SKM-1 treated with dmso at 0.1 percent for 144 hours (cell line): ENCODE data around the gene USH2A.

Experiments used
- DNase-seq: peaks from one replicate; lab custom pipeline; 2025; ENCODE audit not compliant: unreplicated experiment; lab: John Stamatoyannopoulos, UW

Gene USH2A, protein sequence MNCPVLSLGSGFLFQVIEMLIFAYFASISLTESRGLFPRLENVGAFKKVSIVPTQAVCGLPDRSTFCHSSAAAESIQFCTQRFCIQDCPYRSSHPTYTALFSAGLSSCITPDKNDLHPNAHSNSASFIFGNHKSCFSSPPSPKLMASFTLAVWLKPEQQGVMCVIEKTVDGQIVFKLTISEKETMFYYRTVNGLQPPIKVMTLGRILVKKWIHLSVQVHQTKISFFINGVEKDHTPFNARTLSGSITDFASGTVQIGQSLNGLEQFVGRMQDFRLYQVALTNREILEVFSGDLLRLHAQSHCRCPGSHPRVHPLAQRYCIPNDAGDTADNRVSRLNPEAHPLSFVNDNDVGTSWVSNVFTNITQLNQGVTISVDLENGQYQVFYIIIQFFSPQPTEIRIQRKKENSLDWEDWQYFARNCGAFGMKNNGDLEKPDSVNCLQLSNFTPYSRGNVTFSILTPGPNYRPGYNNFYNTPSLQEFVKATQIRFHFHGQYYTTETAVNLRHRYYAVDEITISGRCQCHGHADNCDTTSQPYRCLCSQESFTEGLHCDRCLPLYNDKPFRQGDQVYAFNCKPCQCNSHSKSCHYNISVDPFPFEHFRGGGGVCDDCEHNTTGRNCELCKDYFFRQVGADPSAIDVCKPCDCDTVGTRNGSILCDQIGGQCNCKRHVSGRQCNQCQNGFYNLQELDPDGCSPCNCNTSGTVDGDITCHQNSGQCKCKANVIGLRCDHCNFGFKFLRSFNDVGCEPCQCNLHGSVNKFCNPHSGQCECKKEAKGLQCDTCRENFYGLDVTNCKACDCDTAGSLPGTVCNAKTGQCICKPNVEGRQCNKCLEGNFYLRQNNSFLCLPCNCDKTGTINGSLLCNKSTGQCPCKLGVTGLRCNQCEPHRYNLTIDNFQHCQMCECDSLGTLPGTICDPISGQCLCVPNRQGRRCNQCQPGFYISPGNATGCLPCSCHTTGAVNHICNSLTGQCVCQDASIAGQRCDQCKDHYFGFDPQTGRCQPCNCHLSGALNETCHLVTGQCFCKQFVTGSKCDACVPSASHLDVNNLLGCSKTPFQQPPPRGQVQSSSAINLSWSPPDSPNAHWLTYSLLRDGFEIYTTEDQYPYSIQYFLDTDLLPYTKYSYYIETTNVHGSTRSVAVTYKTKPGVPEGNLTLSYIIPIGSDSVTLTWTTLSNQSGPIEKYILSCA (N-terminal part only)

GRCh38 chr1:216422821-216423520, at the start of gene USH2A:
Gene USH2A, minus strand, starts transcription at chr1:216423448. Its CDS starts 1,112 bp downstream, at chr1:216422336.
- DNase-seq: no peak

DNA sequence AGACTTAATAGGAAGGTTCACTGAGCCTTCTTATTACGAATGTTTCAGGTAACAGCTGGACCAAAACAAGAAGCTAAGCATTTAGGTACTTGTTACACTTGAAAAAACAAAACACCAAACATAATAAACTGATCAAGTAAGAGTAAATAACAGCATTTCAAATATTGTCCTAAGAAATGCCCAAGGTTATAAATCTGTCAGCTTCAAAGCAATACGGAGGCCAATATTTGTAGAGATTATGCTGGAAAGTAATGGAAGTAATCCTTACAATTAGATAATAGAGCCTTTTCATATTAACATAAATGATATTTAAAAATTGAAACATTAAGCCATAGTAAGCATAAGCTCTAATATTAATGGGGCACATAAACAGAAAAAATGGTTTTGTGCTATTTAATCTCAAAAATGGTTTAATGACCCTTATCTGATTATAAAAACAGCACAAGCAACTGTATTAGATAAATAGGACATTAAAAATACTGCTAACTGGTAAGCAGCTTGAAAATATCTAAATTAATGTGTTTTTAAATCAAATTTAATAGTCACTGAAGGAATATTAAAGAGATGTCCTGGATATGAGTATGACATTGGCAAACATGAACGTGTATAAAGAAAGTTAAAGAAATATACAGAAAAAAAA, 43.0 kb upstream of the USH2A start:
- no peak for DNase-seq

DNA sequence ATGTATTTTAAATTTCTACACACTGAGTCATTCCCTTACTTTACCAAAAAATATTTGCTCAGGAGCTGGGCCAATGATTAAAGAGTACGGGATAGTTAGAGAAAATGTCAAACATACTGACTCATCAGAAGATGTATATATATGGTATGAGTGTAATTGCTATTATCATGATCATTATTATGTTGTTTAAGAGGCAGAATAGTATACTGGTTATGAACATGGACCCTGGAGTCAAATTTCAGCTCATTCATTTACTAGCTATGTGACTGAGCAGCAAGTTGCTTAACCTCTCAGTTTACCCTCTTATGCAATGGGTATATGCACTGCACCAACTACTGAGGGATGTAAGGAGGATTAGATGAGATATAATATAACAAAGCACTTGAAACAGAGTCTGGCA, 41.2 kb upstream of the USH2A start:
- no peak for DNase-seq

GRCh38 chr1:216462066-216462775, 39.0 kb upstream of the USH2A start:
- no peak for DNase-seq

DNA sequence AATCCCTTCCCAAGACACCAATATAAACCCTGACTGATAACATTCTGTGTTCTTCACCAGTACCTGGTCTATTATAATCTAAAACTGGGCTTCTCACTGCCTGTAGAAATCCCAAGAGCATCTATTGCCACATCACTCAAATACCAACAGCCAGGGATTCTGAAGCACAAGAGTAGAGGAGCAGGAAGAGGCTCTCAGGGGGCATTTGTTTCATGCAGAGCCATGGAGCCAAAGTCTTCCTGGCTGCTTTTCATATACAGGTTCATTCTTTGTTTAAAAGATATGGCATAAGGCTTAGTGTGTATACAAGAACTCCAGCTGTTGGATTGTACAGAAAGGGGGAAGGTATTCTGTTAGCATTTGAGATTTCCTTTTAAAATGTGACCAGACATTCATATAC, 38.2 kb upstream of the USH2A start:
- no peak for DNase-seq

DNA sequence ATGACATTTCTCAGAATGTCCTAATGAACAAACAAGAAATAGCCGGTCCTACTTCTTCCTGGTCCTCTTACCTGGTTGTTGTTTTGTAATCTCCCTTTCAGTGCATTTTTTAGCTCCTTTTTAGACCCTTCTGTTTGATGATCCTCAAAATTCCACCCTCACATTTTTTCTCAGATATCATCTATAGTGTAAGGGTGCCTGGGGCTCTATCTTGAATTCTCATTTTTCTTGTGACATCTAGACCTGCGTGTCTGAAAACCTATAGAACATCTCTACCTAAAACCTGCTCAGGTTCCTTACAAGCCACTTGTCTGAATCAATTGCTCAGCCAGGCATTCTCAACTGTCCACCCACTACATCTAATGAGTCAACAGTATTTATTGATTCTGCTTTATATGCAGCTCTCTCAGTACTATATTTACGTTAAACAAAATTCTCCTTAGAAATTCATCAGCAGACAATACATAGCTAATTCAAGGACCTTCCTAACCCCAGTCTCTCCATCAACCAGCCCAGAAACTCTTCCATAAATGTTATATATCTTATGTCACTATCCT, 36.5 kb upstream of the USH2A start:
- no peak for DNase-seq

- no peak for DNase-seq
Observed at GRCh38 chr1:216458812-216459211, 35.6 kb upstream of the USH2A start.

- no peak for DNase-seq
Observed at GRCh38 chr1:216457356-216457755, 34.1 kb upstream of the USH2A start.

DNA sequence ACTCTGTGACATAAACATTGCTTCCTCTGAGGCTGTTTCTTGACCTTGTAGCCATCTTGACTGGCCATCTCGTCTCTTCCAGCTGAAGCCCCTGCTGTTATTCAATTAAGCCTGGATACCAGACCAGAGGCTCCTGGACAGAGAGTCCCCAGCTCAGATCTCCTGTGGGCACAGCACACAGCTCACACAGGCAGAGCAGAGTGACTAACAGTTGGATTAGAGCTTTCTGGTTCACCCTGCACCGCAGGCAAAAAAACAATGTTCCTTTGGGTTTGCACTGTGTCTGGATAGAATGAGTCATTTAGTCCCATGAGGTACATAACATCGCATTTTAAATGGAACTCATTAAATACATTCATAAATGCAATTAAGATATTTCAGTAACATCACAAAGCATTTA, 33.4 kb upstream of the USH2A start:
- no peak for DNase-seq

GRCh38 chr1:216453777-216454176, 30.5 kb upstream of the USH2A start:
- no peak for DNase-seq

- no peak for DNase-seq
Observed at GRCh38 chr1:216450227-216450626, 27.0 kb upstream of the USH2A start.

DNA sequence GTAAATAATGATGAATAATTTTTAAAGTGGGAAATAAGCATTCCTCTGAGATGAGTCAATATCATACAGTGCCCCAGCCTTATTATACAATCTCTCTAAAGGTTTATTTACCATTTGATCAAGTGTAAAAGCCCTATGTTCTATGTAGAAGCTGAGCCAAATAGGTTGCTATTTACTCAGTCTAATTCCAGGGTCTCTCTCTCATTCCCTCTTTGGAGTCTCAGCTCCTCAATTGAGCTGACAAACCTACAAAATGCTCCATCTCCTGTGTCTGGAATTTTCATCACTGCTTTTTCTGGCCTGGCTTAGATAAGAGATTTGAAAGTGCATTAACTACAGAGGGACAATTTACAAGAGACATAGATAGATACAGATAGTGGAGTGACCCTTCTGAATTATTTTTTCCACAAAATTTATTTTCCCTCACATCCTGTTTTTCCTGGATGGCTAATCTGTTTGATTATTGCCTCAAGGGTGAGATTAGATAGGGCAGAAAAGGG, 24.8 kb upstream of the USH2A start:
- no peak for DNase-seq

DNA sequence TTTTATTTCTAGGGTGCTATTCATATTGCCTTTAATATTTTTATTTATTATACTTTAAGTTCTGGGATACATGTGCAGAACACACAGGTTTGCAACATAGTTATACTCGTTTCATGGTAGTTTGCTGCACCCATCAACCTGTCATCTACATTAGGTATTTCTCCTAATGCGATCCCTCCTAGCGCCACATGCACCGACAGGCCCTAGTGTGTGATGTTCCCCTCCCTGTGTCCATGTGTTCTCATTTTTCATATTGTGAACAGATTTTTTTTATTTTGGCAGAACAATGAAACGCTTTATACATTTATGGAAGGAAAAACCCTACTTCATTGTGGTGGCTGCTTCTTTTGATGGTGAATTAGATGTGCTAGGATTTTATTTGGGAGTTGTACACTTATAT, 14.4 kb upstream of the USH2A start:
- no peak for DNase-seq

GRCh38 chr1:216434232-216434631, 11.0 kb upstream of the USH2A start:
- DNase-seq: no peak

DNA sequence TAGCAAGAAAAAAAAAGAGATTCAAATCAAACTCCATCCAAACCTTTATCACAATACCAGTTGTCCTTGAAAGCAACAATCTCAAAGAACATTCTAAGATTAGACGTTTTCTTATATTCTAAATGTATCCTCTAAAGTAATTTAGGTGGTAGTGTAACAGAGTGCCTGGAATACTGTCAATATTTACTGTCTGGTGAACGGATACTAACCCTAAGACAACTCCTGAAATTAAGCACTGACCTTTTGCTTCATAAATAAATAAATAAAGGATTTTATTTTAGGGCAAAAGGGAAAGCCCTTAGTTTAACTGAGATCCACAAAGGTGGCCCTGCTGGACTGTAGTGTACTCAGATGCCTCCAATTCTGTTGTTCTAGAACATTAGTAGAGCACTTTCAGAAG, 9.9 kb upstream of the USH2A start:
- no peak for DNase-seq

DNA sequence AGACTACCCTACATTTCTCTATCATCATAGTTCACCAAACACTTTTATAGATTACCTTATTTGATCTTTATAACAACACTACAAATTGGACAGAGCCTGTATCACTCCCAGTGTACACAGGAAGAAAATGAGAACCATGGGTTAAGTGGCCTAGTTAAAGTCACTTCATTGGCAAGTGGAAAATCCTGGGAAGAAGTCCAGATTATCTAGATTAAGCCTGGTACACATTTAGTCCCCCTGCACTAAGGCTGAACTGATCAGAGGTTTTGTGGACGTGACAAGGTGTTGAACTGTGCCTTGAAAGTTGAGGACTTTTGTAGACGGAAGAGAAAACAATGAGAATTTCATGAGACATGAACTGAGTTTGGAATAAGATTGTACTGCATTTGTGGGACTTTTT, 7.5 kb upstream of the USH2A start:
- no peak for DNase-seq

DNA sequence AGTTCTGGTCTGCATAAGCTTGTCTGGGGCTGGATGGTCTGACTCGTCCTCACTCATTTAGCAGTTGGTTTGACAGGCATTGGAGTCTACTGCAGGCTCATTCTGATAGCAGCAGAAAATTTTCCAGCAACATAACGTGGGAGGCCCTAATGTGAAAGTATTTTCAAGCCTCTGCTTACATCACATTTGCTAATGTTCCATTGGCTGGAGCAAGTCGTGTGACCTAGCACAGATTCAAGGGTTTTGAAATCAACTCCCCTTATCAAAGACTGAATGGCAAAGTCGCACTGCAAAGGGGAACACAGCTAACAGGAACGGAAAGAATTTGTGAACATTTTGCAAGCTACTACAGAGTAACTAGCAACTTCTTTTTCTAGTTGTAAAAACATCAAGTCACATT, 2.3 kb upstream of the USH2A start:
- no peak for DNase-seq

- no peak for DNase-seq
Observed at GRCh38 chr1:216420746-216421145, 2.5 kb downstream of the USH2A start.

DNA sequence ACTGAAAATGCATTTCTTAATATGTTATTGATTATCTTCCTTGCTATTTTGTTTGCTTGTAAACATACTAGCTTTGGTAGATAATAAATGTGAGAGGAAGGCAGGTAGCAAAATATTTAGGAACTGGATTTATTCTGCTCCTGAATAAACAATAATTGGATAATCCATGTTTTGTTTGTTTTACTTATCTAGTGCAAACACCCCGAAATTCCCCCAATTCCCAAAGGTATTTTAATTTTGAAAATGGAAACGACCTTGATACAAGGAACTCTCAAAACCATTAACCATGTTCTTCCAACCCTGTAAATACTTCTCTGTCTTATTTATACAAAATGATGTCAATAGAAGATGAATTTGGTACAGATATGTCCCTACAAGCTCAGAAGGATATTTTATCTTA, 3.0 kb downstream of the USH2A start:
- no peak for DNase-seq
